Panc1 (cell line): ENCODE results near the gene SRSF12. TPM values are rescaled to one million over a fixed set of nuclear protein-coding genes. Genes with fewer than 3 reads are reported as not detected.

ENCODE experiments used
- ATAC-seq: fragments of 200-7000 bp; cut with Tn5 transposase; 2 replicates; pipeline ENCODE4 v1.9.1; 2020; ENCODE audit warnings: mild to moderate bottlenecking, moderate library complexity
- BruUV-seq: library from RNA; stranded (reverse); fragments of 400-500 nt; replicated peaks from 2 replicates; lab custom pipeline; 2021; lab: Mats Ljungman, UMichigan
- CTCF ChIA-PET: fragments of 300-600 bp; sonication (Branson Sonifier 250); formaldehyde crosslinking; loops from one replicate; lab custom pipeline; 2022; ENCODE audit warnings: antibody characterized with exemption; lab: Charles Lee
- POLR2A ChIA-PET: fragments of 300-600 bp; sonication (Branson Sonifier 250); formaldehyde crosslinking; loops from one replicate; lab custom pipeline; 2022; ENCODE audit warnings: antibody characterized with exemption; lab: Charles Lee
- DNase-seq: peaks from one replicate; pipeline ENCODE4 v3.0.0-alpha.2; 2010; ENCODE audit warnings: low read depth, low spot score
- H3K27ac ChIP-seq: 2 replicates; pipeline ENCODE4 v1.5.1; 2011; ENCODE audit warnings: mild to moderate bottlenecking, low read length, inconsistent platforms
- H3K27me3 ChIP-seq: fragments of 200-500 bp; sonication (Bioruptor generic); 2 replicates; pipeline ENCODE4 v1.6.0; 2014; ENCODE audit warnings: low read length, inconsistent platforms; ENCODE audit not compliant: control insufficient read depth, insufficient read depth
- H3K36me3 ChIP-seq: fragments of 200-500 bp; sonication (Bioruptor generic); 2 replicates; pipeline ENCODE4 v1.5.1; 2014; ENCODE audit warnings: inconsistent platforms, mild to moderate bottlenecking, low read length, moderate library complexity; ENCODE audit not compliant: control insufficient read depth, insufficient read depth
- H3K4me1 ChIP-seq: 2 replicates; pipeline ENCODE4 v1.5.1; 2011; ENCODE audit warnings: inconsistent platforms, mild to moderate bottlenecking, low read length, moderate library complexity; ENCODE audit not compliant: control insufficient read depth, insufficient read depth
- H3K4me3 ChIP-seq, 2 experiments: 2 replicates each; pipeline ENCODE4 v1.5.1; 2011 to 2012; ENCODE audit warnings: low read depth in 2 of 2, low read length in 2 of 2, mild to moderate bottlenecking in 2 of 2, inconsistent platforms in 1 of 2, moderate library complexity in 1 of 2
- H3K9me3 ChIP-seq: fragments of 200-500 bp; sonication (Bioruptor generic); 2 replicates; pipeline ENCODE4 v1.5.1; 2014; ENCODE audit warnings: low read depth, mild to moderate bottlenecking, inconsistent platforms, low read length, moderate library complexity; ENCODE audit not compliant: control insufficient read depth, insufficient read depth
- POLR2AphosphoS5 ChIP-seq: IDR thresholded peaks from 2 replicates; pipeline ENCODE4 v1.6.1; 2012; ENCODE audit warnings: mild to moderate bottlenecking, low read depth, low read length, moderate library complexity
- SIN3A ChIP-seq: IDR thresholded peaks from 2 replicates; pipeline ENCODE4 v1.6.1; 2012; ENCODE audit warnings: low read depth, mild to moderate bottlenecking, low read length, moderate library complexity, borderline replicate concordance; ENCODE audit not compliant: insufficient read depth
- TCF7L2 ChIP-seq: IDR thresholded peaks from 2 replicates; pipeline ENCODE4 v1.6.1; 2011; ENCODE audit warnings: mild to moderate bottlenecking, low read depth, low read length, inconsistent platforms
- in situ Hi-C: cut with HindIII; loops from 2 replicates; pipeline ENCODE4 v1.10.0; 2016; ENCODE audit warnings: low sequenced_read_pairs, low pct_unique_long_range_greater_than_20kb
- intact Hi-C: fragments of 100-400 bp; cut with micrococcal nuclease; formaldehyde crosslinking; loops from one replicate; pipeline ENCODE4 v1.10.0; 2022; ENCODE audit not compliant: unreplicated experiment
- total RNA-seq: library from RNA; stranded (reverse); gene quantifications from one replicate; pipeline ENCODE4 v1.2.1, GENCODE V29; 2021; ENCODE audit not compliant: unreplicated experiment
- TF ChIP-seq, protein P1 (sequence below), 2 experiments: IDR thresholded peaks; 2 replicates each; pipeline ENCODE4 v1.6.1; 2011 to 2012; ENCODE audit warnings: low read depth in 2 of 2, control low read depth in 1 of 2, low read length in 1 of 2, mild to moderate bottlenecking in 1 of 2, moderate library complexity in 1 of 2; ENCODE audit not compliant: insufficient read depth in 1 of 2
- TF ChIP-seq, protein P2 (sequence below): fragments of 450-650 bp; IDR thresholded peaks from 2 replicates; pipeline ENCODE4 v1.5.1; 2017; ENCODE audit warnings: mild to moderate bottlenecking

The SRSF12 gene
- total RNA-seq, 1 experiment from 2014 or later = 0.28 TPM

DNA sequence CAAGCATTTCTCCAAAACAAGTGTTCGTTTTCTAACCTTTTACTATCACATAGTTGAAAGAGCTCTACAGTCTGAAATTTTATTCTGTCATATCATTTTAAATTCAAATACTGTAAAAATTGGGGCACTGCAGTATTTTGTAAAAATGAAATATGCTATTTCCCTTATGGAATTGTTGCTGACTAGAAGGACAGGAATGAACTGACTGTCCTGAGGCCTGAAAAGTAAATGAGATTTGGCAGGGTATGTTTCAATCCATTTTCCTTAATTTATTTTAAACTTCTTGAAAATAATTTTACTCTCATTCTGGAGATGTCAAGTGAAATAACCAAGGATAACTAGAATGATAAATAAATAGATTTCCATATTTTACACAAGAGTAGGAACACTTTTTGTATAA lies 49.2 kb downstream of the SRSF12 start:
- in situ Hi-C loops (no loop called here), intact Hi-C loops (no loop called here)
- Histone ChIP-seq H3K27me3 (no peaks in the 10 kb centered on the region), H3K4me1 (no peaks in the 10 kb centered on the region), H3K9me3 (no peaks in the 10 kb centered on the region), H3K36me3 (no peaks in the 10 kb centered on the region), H3K4me3 (no peak overlapping the region), H3K27ac (no peak overlapping the region)
- TF ChIP-seq TCF7L2 (no peak), SIN3A (no peak), POLR2AphosphoS5 (no peak)
- TF ChIP-seq, protein P1, sequence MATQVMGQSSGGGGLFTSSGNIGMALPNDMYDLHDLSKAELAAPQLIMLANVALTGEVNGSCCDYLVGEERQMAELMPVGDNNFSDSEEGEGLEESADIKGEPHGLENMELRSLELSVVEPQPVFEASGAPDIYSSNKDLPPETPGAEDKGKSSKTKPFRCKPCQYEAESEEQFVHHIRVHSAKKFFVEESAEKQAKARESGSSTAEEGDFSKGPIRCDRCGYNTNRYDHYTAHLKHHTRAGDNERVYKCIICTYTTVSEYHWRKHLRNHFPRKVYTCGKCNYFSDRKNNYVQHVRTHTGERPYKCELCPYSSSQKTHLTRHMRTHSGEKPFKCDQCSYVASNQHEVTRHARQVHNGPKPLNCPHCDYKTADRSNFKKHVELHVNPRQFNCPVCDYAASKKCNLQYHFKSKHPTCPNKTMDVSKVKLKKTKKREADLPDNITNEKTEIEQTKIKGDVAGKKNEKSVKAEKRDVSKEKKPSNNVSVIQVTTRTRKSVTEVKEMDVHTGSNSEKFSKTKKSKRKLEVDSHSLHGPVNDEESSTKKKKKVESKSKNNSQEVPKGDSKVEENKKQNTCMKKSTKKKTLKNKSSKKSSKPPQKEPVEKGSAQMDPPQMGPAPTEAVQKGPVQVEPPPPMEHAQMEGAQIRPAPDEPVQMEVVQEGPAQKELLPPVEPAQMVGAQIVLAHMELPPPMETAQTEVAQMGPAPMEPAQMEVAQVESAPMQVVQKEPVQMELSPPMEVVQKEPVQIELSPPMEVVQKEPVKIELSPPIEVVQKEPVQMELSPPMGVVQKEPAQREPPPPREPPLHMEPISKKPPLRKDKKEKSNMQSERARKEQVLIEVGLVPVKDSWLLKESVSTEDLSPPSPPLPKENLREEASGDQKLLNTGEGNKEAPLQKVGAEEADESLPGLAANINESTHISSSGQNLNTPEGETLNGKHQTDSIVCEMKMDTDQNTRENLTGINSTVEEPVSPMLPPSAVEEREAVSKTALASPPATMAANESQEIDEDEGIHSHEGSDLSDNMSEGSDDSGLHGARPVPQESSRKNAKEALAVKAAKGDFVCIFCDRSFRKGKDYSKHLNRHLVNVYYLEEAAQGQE (IDR thresholded peaks at IDR 0.05; ENCODE audit: insufficient read depth in 1 of 2, low read depth in 2 of 2, low read length in 1 of 2) = no peak
- TF ChIP-seq, protein P2, sequence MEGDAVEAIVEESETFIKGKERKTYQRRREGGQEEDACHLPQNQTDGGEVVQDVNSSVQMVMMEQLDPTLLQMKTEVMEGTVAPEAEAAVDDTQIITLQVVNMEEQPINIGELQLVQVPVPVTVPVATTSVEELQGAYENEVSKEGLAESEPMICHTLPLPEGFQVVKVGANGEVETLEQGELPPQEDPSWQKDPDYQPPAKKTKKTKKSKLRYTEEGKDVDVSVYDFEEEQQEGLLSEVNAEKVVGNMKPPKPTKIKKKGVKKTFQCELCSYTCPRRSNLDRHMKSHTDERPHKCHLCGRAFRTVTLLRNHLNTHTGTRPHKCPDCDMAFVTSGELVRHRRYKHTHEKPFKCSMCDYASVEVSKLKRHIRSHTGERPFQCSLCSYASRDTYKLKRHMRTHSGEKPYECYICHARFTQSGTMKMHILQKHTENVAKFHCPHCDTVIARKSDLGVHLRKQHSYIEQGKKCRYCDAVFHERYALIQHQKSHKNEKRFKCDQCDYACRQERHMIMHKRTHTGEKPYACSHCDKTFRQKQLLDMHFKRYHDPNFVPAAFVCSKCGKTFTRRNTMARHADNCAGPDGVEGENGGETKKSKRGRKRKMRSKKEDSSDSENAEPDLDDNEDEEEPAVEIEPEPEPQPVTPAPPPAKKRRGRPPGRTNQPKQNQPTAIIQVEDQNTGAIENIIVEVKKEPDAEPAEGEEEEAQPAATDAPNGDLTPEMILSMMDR = no peak
- no peak for DNase-seq
- CTCF ChIA-PET = no interaction called here
- POLR2A ChIA-PET = no interaction called here
- BruUV-seq = no TSS peak
- ATAC-seq = no peak

DNA sequence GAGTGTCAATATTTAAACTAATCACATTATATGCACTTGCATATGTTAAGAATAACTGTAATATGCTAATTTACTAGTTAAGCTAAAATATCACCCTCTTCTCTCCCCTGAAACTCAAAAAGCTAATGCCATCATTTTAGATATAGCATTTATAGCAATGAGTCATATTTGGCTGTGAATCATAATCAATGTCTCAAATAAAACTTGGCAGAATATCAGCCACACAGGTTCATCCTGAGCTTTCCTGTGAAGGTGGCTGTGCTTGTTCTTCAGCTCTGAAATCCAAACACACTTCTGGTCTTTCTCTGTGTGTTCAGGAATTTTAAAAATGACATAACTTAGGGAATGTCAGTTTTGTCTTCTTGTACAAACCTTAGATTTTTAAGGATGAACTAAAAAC lies 50.1 kb downstream of the SRSF12 start:
- Histone ChIP-seq H3K4me3 (no peak overlapping the region), H3K36me3 (no peaks in the 10 kb centered on the region), H3K4me1 (no peaks in the 10 kb centered on the region), H3K9me3 (no peaks in the 10 kb centered on the region), H3K27me3 (no peaks in the 10 kb centered on the region), H3K27ac (no peak overlapping the region)
- ATAC-seq (no peak), DNase-seq (no peak)
- intact Hi-C loops (no loop called here), in situ Hi-C loops (no loop called here)
- ChIA-PET CTCF (no interaction called here), POLR2A (interaction anchor here (0.6 kb wide), 1 partner anchor 13 kb away, joined by 3 read pairs; the partner anchor contains the start of gene PNRC1)
- TF ChIP-seq, protein P2 = no peak
- TF ChIP-seq TCF7L2 = no peak
- no peak for TF ChIP-seq SIN3A
- no peak for TF ChIP-seq POLR2AphosphoS5
- TF ChIP-seq, protein P1 (IDR thresholded peaks at IDR 0.05; ENCODE audit: insufficient read depth in 1 of 2, low read depth in 2 of 2, low read length in 1 of 2) = no peak
- BruUV-seq = no TSS peak
